Karpas-422 (cell line): ENCODE measurements around the gene PLSCR5. TPM values are rescaled to one million over a fixed set of nuclear protein-coding genes. Genes with fewer than 3 reads are reported as not detected.

Experiments used
- DNase-seq: peaks from one replicate; pipeline ENCODE4 v3.0.0-alpha.2; 2015
- H2AFZ ChIP-seq: fragments of 200-600 bp; sonication (generic); 2 replicates; pipeline ENCODE4 v1.6.1; 2014; ENCODE audit warnings: antibody characterized with exemption, low read length, mixed read lengths
- H3K27ac ChIP-seq: fragments of 200-600 bp; sonication (generic); 2 replicates; pipeline ENCODE4 v1.5.1; 2014; ENCODE audit warnings: mild to moderate bottlenecking, low read length, moderate library complexity
- H3K27me3 ChIP-seq: fragments of 200-600 bp; sonication (generic); 2 replicates; pipeline ENCODE4 v1.6.1; 2014; ENCODE audit warnings: low read length, mixed read lengths
- H3K36me3 ChIP-seq: fragments of 200-600 bp; sonication (generic); 2 replicates; pipeline ENCODE4 v1.6.1; 2014; ENCODE audit warnings: low read length, mixed read lengths; ENCODE audit not compliant: insufficient read depth
- H3K4me1 ChIP-seq: fragments of 200-600 bp; sonication (generic); 2 replicates; pipeline ENCODE4 v1.6.1; 2014; ENCODE audit warnings: mild to moderate bottlenecking, low read length, mixed read lengths
- H3K4me2 ChIP-seq: fragments of 200-600 bp; sonication (generic); 2 replicates; pipeline ENCODE4 v1.6.1; 2014; ENCODE audit warnings: low read length, low read depth, mild to moderate bottlenecking; ENCODE audit not compliant: poor library complexity, severe bottlenecking
- H3K4me3 ChIP-seq: fragments of 200-600 bp; sonication (generic); 2 replicates; pipeline ENCODE4 v1.5.1; 2014; ENCODE audit warnings: mild to moderate bottlenecking, antibody characterized with exemption, low read length, mixed read lengths
- H3K79me2 ChIP-seq: fragments of 200-600 bp; sonication (generic); 2 replicates; pipeline ENCODE4 v1.6.1; 2014; ENCODE audit warnings: mild to moderate bottlenecking, low read length, mixed read lengths
- H3K9ac ChIP-seq: fragments of 200-600 bp; sonication (generic); 2 replicates; pipeline ENCODE4 v1.6.0; 2014; ENCODE audit warnings: low read length
- H3K9me2 ChIP-seq: fragments of 200-600 bp; sonication (generic), shearing (Covaris generic); replicated peaks from 2 replicates; pipeline ENCODE4 v1.6.0; 2014; ENCODE audit warnings: mild to moderate bottlenecking, low read length, moderate library complexity; ENCODE audit not compliant: insufficient read depth
- H3K9me3 ChIP-seq: fragments of 300-700, 200-600 bp; sonication (generic); 2 replicates; pipeline ENCODE4 v1.6.1; 2014; ENCODE audit warnings: low read length, mixed read lengths
- H4K20me1 ChIP-seq: fragments of 200-600 bp; sonication (generic); 2 replicates; pipeline ENCODE4 v1.6.1; 2014; ENCODE audit warnings: mild to moderate bottlenecking, antibody characterized with exemption, low read length, low read depth; ENCODE audit not compliant: insufficient read depth
- small RNA-seq: library from RNA; depleted of rRNA; stranded (forward); fragments of <200 nt; gene quantifications from one replicate; pipeline ENCODE3, GENCODE V24; 2014
- total RNA-seq: library from RNA; depleted of rRNA; stranded (reverse); fragments of >200 nt; shearing (Covaris generic); gene quantifications from 2 replicates; pipeline ENCODE4 v1.2.3, GENCODE V29; 2014; ENCODE audit warnings: low replicate concordance; rRNA removed

PLSCR5 gene
- total RNA-seq, 1 experiment from 2014 or later: not detected

GRCh38 chr3:146537603-146538002 lies 67.5 kb downstream of the PLSCR5 start:
- peaks cover 23% of the 10 kb centered on the region for H3K79me2 ChIP-seq

GRCh38 chr3:146536681-146537080 lies 68.5 kb downstream of the PLSCR5 start:
- Histone ChIP-seq H3K9me3 (no peaks in the 10 kb centered on the region), H3K27me3 (no peaks in the 10 kb centered on the region), H3K4me2 (no peak overlapping the region), H3K27ac (no peak overlapping the region), H3K36me3 (no peaks in the 10 kb centered on the region; the same call in 1 of the 2 replicates), H3K79me2 (peaks cover 19% of the 10 kb centered on the region; the same call in 1 of the 2 replicates), H3K4me3 (no peak overlapping the region), H3K4me1 (peaks cover 23% of the 10 kb centered on the region), H3K9ac (no peak overlapping the region), H2AFZ (no peak overlapping the region), H3K9me2 (no peaks in the 10 kb centered on the region), H4K20me1 (no peaks in the 10 kb centered on the region)
- no peak for DNase-seq

More at GRCh38 chr3:146537603-146538002, 67.5 kb downstream of the PLSCR5 start:
- H3K4me2 ChIP-seq: no peak overlapping the region
- H3K4me1 ChIP-seq: peaks cover 30% of the 10 kb centered on the region
- H3K4me3 ChIP-seq: no peak overlapping the region
- H3K9ac ChIP-seq: no peak overlapping the region
- H3K27me3 ChIP-seq: no peaks in the 10 kb centered on the region
- H4K20me1 ChIP-seq: no peaks in the 10 kb centered on the region
- H2AFZ ChIP-seq: no peak overlapping the region
- no peak overlapping the region for H3K27ac ChIP-seq
- no peaks in the 10 kb centered on the region for H3K9me2 ChIP-seq
- no peaks in the 10 kb centered on the region for H3K36me3 ChIP-seq
- H3K9me3 ChIP-seq: no peaks in the 10 kb centered on the region
- DNase-seq: no peak

Small RNA genes lying within 50 kb of the gene (small RNA-seq; reads per million reads assigned to genes)
- not detected for gene RNU6-428P

Other genes starting within 250 kb of the PLSCR5 start
- gene PLSCR2, start 135.8 kb downstream of the PLSCR5 start, total RNA-seq: 1.0 TPM in 1 of 2 replicates, not detected in the other
- 16.0 and 26.2 TPM in 2 replicates for gene PLSCR1, start 60.7 kb downstream of the PLSCR5 start, total RNA-seq